Glutamatergic neuron (in vitro differentiated cells): Measurements from ENCODE around the gene SLC2A6. TPM values are rescaled to one million over a fixed set of nuclear protein-coding genes. Genes with fewer than 3 reads are reported as not detected.

ENCODE experiments used
- DNase-seq: peaks from one replicate; pipeline ENCODE4 v3.0.0; 2022
- H3K27ac Mint-ChIP-seq: one replicate; pipeline ENCODE4 v1.8.0; 2020; ENCODE audit warnings: mild to moderate bottlenecking, mixed read lengths, inconsistent platforms; ENCODE audit not compliant: unreplicated experiment
- H3K27me3 Mint-ChIP-seq: one replicate; pipeline ENCODE4 v1.8.0; 2020; ENCODE audit warnings: mild to moderate bottlenecking, moderate library complexity, mixed read lengths, inconsistent platforms; ENCODE audit not compliant: unreplicated experiment
- H3K36me3 Mint-ChIP-seq: one replicate; pipeline ENCODE4 v1.8.0; 2020; ENCODE audit warnings: mild to moderate bottlenecking, mixed read lengths, inconsistent platforms; ENCODE audit not compliant: unreplicated experiment
- H3K4me1 Mint-ChIP-seq: one replicate; pipeline ENCODE4 v1.8.0; 2020; ENCODE audit warnings: mild to moderate bottlenecking, low read depth, mixed read lengths, inconsistent platforms; ENCODE audit not compliant: unreplicated experiment
- H3K4me3 Mint-ChIP-seq: one replicate; pipeline ENCODE4 v1.8.0; 2020; ENCODE audit warnings: mild to moderate bottlenecking, mixed read lengths, inconsistent platforms; ENCODE audit not compliant: unreplicated experiment
- H3K9me3 Mint-ChIP-seq: one replicate; pipeline ENCODE4 v1.8.0; 2020; ENCODE audit warnings: mild to moderate bottlenecking, moderate library complexity, mixed read lengths, inconsistent platforms; ENCODE audit not compliant: unreplicated experiment
- CTCF ChIP-seq: fragments of 200-600 bp; sonication (generic); IDR thresholded peaks from one replicate; pipeline ENCODE4 v1.5.0; 2021; ENCODE audit not compliant: partially characterized antibody, unreplicated experiment
- long read RNA-seq: library from polyadenylated mRNA; unstranded; transcript quantifications from one replicate; pipeline ENCODE4 v2.0.0, GENCODE V29; 2020; ENCODE audit not compliant: unreplicated experiment
- total RNA-seq: library from RNA; stranded (reverse); fragmentation: NEBNext Ultra II Directional; extraction: Animal tissue kit (Norgen Biotek cat#: 25700); gene quantifications from one replicate; pipeline ENCODE4 v1.2.1, GENCODE V29; 2021; ENCODE audit not compliant: unreplicated experiment

The SLC2A6 gene
- 104 TPM for total RNA-seq
- long read RNA-seq, transcript SLC2A6-201 (9 exons, 2,301 nt) = minor isoform, 32 of 112 reads
- long read RNA-seq, transcript SLC2A6-202 (10 exons, 2,528 nt) = major isoform, 47 of 112 reads
- long read RNA-seq, partial matches to known transcripts = 9 of 112 reads
- long read RNA-seq, other reads (novel, unspliced or antisense) = 24 of 112 reads

- Mint-ChIP-seq H3K36me3 (no peaks in the 10 kb centered on the region), H3K27me3 (peaks cover 3% of the 10 kb centered on the region), H3K27ac (peak within 1 kb of the TSS; percentile 82), H3K4me1 (peaks cover 12% of the 10 kb centered on the region), H3K9me3 (peaks cover 7% of the 10 kb centered on the region), H3K4me3 (peak within 1 kb of the TSS; percentile 91)
- DNase-seq = peak; percentile 96
- TF ChIP-seq CTCF = no peak
These were observed at the start of gene SLC2A6 for GRCh38 chr9:133478851-133479711. Gene SLC2A6 (minus strand): TSS chr9:133479099. CDS start chr9:133479059, 40 bp downstream.

GRCh38 chr9:133528001-133528875 is 49.3 kb upstream of the SLC2A6 start:
- H3K27me3 Mint-ChIP-seq = peaks cover 12% of the 10 kb centered on the region
- no peak overlapping the region for H3K27ac Mint-ChIP-seq
- peaks cover 10% of the 10 kb centered on the region for H3K9me3 Mint-ChIP-seq
- H3K4me3 Mint-ChIP-seq = no peak overlapping the region
- peaks cover 34% of the 10 kb centered on the region for H3K4me1 Mint-ChIP-seq
- TF ChIP-seq CTCF = no peak
- no peak for DNase-seq
- H3K36me3 Mint-ChIP-seq = peaks cover 6% of the 10 kb centered on the region

GRCh38 chr9:133527444-133527920 is 48.6 kb upstream of the SLC2A6 start:
- H3K36me3 Mint-ChIP-seq = peaks cover 6% of the 10 kb centered on the region
- peaks cover 9% of the 10 kb centered on the region for H3K27me3 Mint-ChIP-seq
- peaks cover 30% of the 10 kb centered on the region for H3K4me1 Mint-ChIP-seq
- no peak for TF ChIP-seq CTCF
- H3K4me3 Mint-ChIP-seq = no peak overlapping the region
- H3K9me3 Mint-ChIP-seq = peaks cover 6% of the 10 kb centered on the region
- H3K27ac Mint-ChIP-seq = no peak overlapping the region
- no peak for DNase-seq

DNA sequence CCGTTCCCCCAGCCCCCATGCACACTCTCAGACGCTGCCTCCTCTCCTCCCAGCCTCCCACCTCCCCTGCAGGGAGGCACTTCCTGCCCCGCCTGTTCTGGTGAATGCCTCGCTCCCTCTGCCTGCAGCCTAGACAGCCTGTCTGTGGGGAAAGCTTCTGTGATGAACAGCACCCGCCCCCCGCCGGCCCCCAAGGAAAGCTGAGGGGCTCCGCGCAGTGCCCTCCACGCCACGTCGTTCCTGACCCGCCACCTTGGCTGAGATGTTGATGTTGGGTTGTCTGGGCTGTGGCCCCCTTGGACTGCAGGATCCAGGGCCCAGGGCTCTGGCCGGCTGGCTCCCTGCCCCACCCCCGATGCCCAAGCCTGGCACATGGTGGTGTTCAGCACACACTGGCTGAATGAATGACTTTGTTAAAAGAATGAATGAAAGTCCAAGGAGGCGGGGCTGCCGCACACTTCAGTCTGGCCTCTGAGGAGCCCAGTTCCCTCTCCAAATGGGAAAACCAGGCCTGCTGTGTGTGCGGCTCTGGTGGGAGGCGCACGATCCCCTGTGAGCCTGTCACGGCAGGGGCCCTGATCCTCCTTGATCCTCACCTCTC is 47.9 kb upstream of the SLC2A6 start:
- H3K27ac Mint-ChIP-seq = no peak overlapping the region
- peak overlapping the region; percentile 11 for H3K4me3 Mint-ChIP-seq
- TF ChIP-seq CTCF = no peak
- DNase-seq = no peak
- peaks cover 6% of the 10 kb centered on the region for H3K36me3 Mint-ChIP-seq
- H3K4me1 Mint-ChIP-seq = peaks cover 29% of the 10 kb centered on the region
- H3K27me3 Mint-ChIP-seq = peaks cover 9% of the 10 kb centered on the region
- H3K9me3 Mint-ChIP-seq = peaks cover 6% of the 10 kb centered on the region
